Neuronal stem cell (in vitro differentiated cells): ENCODE measurements around the gene HINT2.

ENCODE experiments used
- DNase-seq: peaks from one replicate; pipeline ENCODE4 v3.0.0-alpha.2; 2013; ENCODE audit warnings: low spot score
- H2AFZ ChIP-seq: one replicate; pipeline ENCODE4 v1.6.1; 2013; ENCODE audit warnings: mild to moderate bottlenecking, low read length, inconsistent platforms
- H2AK5ac ChIP-seq: 2 replicates; pipeline ENCODE4 v1.6.1; 2013; ENCODE audit warnings: low read depth, mild to moderate bottlenecking, inconsistent platforms, low read length, moderate library complexity, mixed read lengths
- H2BK120ac ChIP-seq: 2 replicates; pipeline ENCODE4 v1.6.1; 2013; ENCODE audit warnings: low read depth, mild to moderate bottlenecking, inconsistent platforms, low read length, moderate library complexity, mixed read lengths
- H2BK12ac ChIP-seq: one replicate; pipeline ENCODE4 v1.6.1; 2013; ENCODE audit warnings: low read length, inconsistent platforms
- H2BK15ac ChIP-seq: 2 replicates; pipeline ENCODE4 v1.6.1; 2013; ENCODE audit warnings: mild to moderate bottlenecking, low read length, inconsistent platforms, mixed read lengths
- H2BK5ac ChIP-seq: one replicate; pipeline ENCODE4 v1.6.1; 2013; ENCODE audit warnings: inconsistent platforms, mild to moderate bottlenecking, low read length, moderate library complexity
- H3K14ac ChIP-seq: one replicate; pipeline ENCODE4 v1.6.1; 2013; ENCODE audit warnings: low read length, inconsistent platforms
- H3K18ac ChIP-seq: 2 replicates; pipeline ENCODE4 v1.6.1; 2013; ENCODE audit warnings: low read length, inconsistent platforms
- H3K23ac ChIP-seq: 2 replicates; pipeline ENCODE4 v1.6.1; 2013; ENCODE audit warnings: low read depth, mild to moderate bottlenecking, mixed read lengths, low read length, inconsistent platforms; ENCODE audit not compliant: poor library complexity
- H3K27ac ChIP-seq: replicated peaks from 3 replicates; pipeline ENCODE4 v1.5.1; 2013; ENCODE audit warnings: low read length, inconsistent platforms
- H3K27me3 ChIP-seq, 3 experiments: 2 replicates each; pipeline ENCODE4 v1.6.1; 2013; ENCODE audit warnings: low read length in 3 of 3, mild to moderate bottlenecking in 2 of 3, inconsistent platforms in 1 of 3, low read depth in 1 of 3, mixed read lengths in 1 of 3, moderate library complexity in 1 of 3; ENCODE audit not compliant: control insufficient read depth in 3 of 3, insufficient read depth in 3 of 3
- H3K36me3 ChIP-seq, 2 donors: replicated peaks in 1 of 2; 2 replicates each; pipeline ENCODE4 v1.6.1; 2013; ENCODE audit warnings: low read length in 2 of 2; ENCODE audit not compliant: control insufficient read depth in 2 of 2, insufficient read depth in 2 of 2
- H3K4ac ChIP-seq: 2 replicates; pipeline ENCODE4 v1.6.1; 2013; ENCODE audit warnings: inconsistent platforms, mild to moderate bottlenecking, low read length, moderate library complexity
- H3K4me1 ChIP-seq, 2 donors: 1 replicate in 1 of 2; 2 replicates in 1 of 2; pipeline ENCODE4 v1.6.1; 2013; ENCODE audit warnings: low read length in 2 of 2, low read depth in 1 of 2; ENCODE audit not compliant: control insufficient read depth in 2 of 2, insufficient read depth in 1 of 2
- H3K4me2 ChIP-seq: one replicate; pipeline ENCODE4 v1.6.1; 2013; ENCODE audit warnings: mild to moderate bottlenecking, low read length, inconsistent platforms; ENCODE audit not compliant: insufficient read depth, poor library complexity, severe bottlenecking
- H3K4me3 ChIP-seq, 2 donors: 2 replicates each; pipeline ENCODE4 v1.5.1; 2013; ENCODE audit warnings: low read length in 2 of 2, mild to moderate bottlenecking in 2 of 2, inconsistent platforms in 1 of 2, moderate library complexity in 1 of 2
- H3K79me1 ChIP-seq: one replicate; pipeline ENCODE4 v1.6.1; 2013; ENCODE audit warnings: low read depth, mild to moderate bottlenecking, inconsistent platforms, low read length, moderate library complexity
- H3K9ac ChIP-seq: one replicate; pipeline ENCODE4 v1.6.1; 2013; ENCODE audit warnings: mild to moderate bottlenecking, low read depth, low read length, inconsistent platforms; ENCODE audit not compliant: poor library complexity
- H3K9me3 ChIP-seq, 2 donors: replicated peaks in 1 of 2; 2 replicates each; pipeline versions ENCODE3 to v1.6.1; 2013; ENCODE audit warnings: low read length in 2 of 2, mild to moderate bottlenecking in 2 of 2, inconsistent platforms in 1 of 2, low read depth in 1 of 2, mixed read lengths in 1 of 2, moderate library complexity in 1 of 2; ENCODE audit not compliant: control insufficient read depth in 2 of 2, insufficient read depth in 1 of 2
- H4K8ac ChIP-seq: one replicate; pipeline ENCODE4 v1.6.1; 2013; ENCODE audit warnings: low read depth, mild to moderate bottlenecking, inconsistent platforms, low read length, moderate library complexity
- H4K91ac ChIP-seq: one replicate; pipeline ENCODE4 v1.6.1; 2013; ENCODE audit warnings: low read length, low read depth, mild to moderate bottlenecking, inconsistent platforms; ENCODE audit not compliant: poor library complexity
- WGBS, 2 donors: extraction: QIAGEN DNeasy Blood & Tissue Kit; methylation state at CpG; one replicate each; pipeline ENCODE4 v1.1.7; 2013; ENCODE audit warnings: missing lambda C conversion rate in 2 of 2, mixed read lengths in 1 of 2; ENCODE audit not compliant: insufficient read length in 2 of 2, insufficient replicate concordance in 1 of 2; ENCODE audit errors: extremely low coverage in 2 of 2; 5-methylcytosine and 5-hydroxymethylcytosine counted together

Gene HINT2

GRCh38 chr9:35839926-35840325, 25.1 kb upstream of the HINT2 start:
- H3K4ac ChIP-seq: no peak overlapping the region
- no peak overlapping the region for H3K23ac ChIP-seq
- H2AFZ ChIP-seq: no peak overlapping the region
- no peak overlapping the region for H3K4me3 ChIP-seq
- no peak overlapping the region for H2AK5ac ChIP-seq
- no peak for DNase-seq
- H3K9ac ChIP-seq: no peak overlapping the region
- peaks cover 2 to 24% of the 10 kb centered on the region in 2 donors for H3K36me3 ChIP-seq
- no peaks in the 10 kb centered on the region for H3K79me1 ChIP-seq
- no peak overlapping the region for H2BK12ac ChIP-seq
- no peak overlapping the region for H3K14ac ChIP-seq
- no peak overlapping the region for H4K91ac ChIP-seq
- H2BK120ac ChIP-seq: no peak overlapping the region
- no peak overlapping the region for H3K18ac ChIP-seq
- H2BK5ac ChIP-seq: no peak overlapping the region
- no peaks in the 10 kb centered on the region for H3K27me3 ChIP-seq
- H3K9me3 ChIP-seq: no peaks in the 10 kb centered on the region
- H2BK15ac ChIP-seq: no peak overlapping the region
- H3K4me1 ChIP-seq: no peaks in the 10 kb centered on the region
- H4K8ac ChIP-seq: no peak overlapping the region
- no peak overlapping the region for H3K27ac ChIP-seq
- no CpG with 5 or more reads among the region's 5 CpGs for WGBS, 2 donors
- H3K4me2 ChIP-seq: no peak overlapping the region

- H4K91ac ChIP-seq: no peak overlapping the region
- no peak overlapping the region for H2AFZ ChIP-seq
- no peak overlapping the region for H2BK5ac ChIP-seq
- no peak overlapping the region for H3K9ac ChIP-seq
- no peaks in the 10 kb centered on the region for H3K9me3 ChIP-seq
- no peak overlapping the region for H2BK120ac ChIP-seq
- peaks cover 4 to 15% of the 10 kb centered on the region in 2 donors for H3K36me3 ChIP-seq
- no peaks in the 10 kb centered on the region for H3K27me3 ChIP-seq
- no peak overlapping the region for H3K18ac ChIP-seq
- H2AK5ac ChIP-seq: no peak overlapping the region
- no peak overlapping the region for H4K8ac ChIP-seq
- H3K4me3 ChIP-seq: no peak overlapping the region
- H3K27ac ChIP-seq: no peak overlapping the region
- no peak overlapping the region for H2BK12ac ChIP-seq
- no peak for DNase-seq
- H3K14ac ChIP-seq: no peak overlapping the region
- no peak overlapping the region for H3K4me2 ChIP-seq
- H3K79me1 ChIP-seq: no peaks in the 10 kb centered on the region
- no peak overlapping the region for H3K23ac ChIP-seq
- no peak overlapping the region for H2BK15ac ChIP-seq
- no peak overlapping the region for H3K4ac ChIP-seq
- peaks cover 0 to 5% of the 10 kb centered on the region in 2 donors for H3K4me1 ChIP-seq
- WGBS, 2 donors: no CpG with 5 or more reads among the region's 5 CpGs
Observed at GRCh38 chr9:35836595-35836994, 21.8 kb upstream of the HINT2 start.

- Histone ChIP-seq H3K9ac (no peak overlapping the region), H2BK12ac (no peak overlapping the region), H3K4me2 (no peak overlapping the region), H2BK120ac (no peak overlapping the region), H2AK5ac (no peak overlapping the region), H4K8ac (no peak overlapping the region), H3K23ac (no peak overlapping the region), H3K4me1 (peaks cover 0 to 5% of the 10 kb centered on the region in 2 donors), H3K27ac (no peak overlapping the region), H2BK15ac (no peak overlapping the region), H3K14ac (no peak overlapping the region), H3K4me3 (no peak overlapping the region), H3K9me3 (no peaks in the 10 kb centered on the region), H2BK5ac (no peak overlapping the region), H2AFZ (no peak overlapping the region), H3K27me3 (no peaks in the 10 kb centered on the region), H3K4ac (no peak overlapping the region), H3K18ac (no peak overlapping the region), H4K91ac (no peak overlapping the region), H3K36me3 (peaks cover 4 to 10% of the 10 kb centered on the region in 2 donors), H3K79me1 (peaks cover 1% of the 10 kb centered on the region)
- no CpG with 5 or more reads among the region's 2 CpGs for WGBS, 2 donors
- no peak for DNase-seq
Observed at GRCh38 chr9:35835766-35836165, 20.9 kb upstream of the HINT2 start.

GRCh38 chr9:35835216-35835632, 20.4 kb upstream of the HINT2 start:
- Histone ChIP-seq H3K18ac (no peak overlapping the region), H2BK12ac (no peak overlapping the region), H4K8ac (no peak overlapping the region), H3K4ac (no peak overlapping the region), H3K9me3 (no peaks in the 10 kb centered on the region), H3K79me1 (peaks cover 1% of the 10 kb centered on the region), H4K91ac (no peak overlapping the region), H2AK5ac (no peak overlapping the region), H3K14ac (no peak overlapping the region), H3K27me3 (no peaks in the 10 kb centered on the region), H3K4me2 (no peak overlapping the region), H3K27ac (no peak overlapping the region), H2BK5ac (no peak overlapping the region), H3K9ac (peak overlapping the region; percentile 52), H3K4me3 (no peak overlapping the region), H3K23ac (no peak overlapping the region), H2BK120ac (no peak overlapping the region), H3K36me3 (peaks cover 4 to 10% of the 10 kb centered on the region in 2 donors), H3K4me1 (peaks cover 0 to 5% of the 10 kb centered on the region in 2 donors), H2AFZ (no peak overlapping the region), H2BK15ac (no peak overlapping the region)
- WGBS, 2 donors: no CpG with 5 or more reads among the region's 3 CpGs
- no peak for DNase-seq
